Measurements from ENCODE around the gene KIF16B.
"Not testable (repeated sequence)": the region's sequence is repeated elsewhere in the genome, so short reads cannot be mapped to it uniquely, and the experiment has no call there.

The KIF16B gene

DNA sequence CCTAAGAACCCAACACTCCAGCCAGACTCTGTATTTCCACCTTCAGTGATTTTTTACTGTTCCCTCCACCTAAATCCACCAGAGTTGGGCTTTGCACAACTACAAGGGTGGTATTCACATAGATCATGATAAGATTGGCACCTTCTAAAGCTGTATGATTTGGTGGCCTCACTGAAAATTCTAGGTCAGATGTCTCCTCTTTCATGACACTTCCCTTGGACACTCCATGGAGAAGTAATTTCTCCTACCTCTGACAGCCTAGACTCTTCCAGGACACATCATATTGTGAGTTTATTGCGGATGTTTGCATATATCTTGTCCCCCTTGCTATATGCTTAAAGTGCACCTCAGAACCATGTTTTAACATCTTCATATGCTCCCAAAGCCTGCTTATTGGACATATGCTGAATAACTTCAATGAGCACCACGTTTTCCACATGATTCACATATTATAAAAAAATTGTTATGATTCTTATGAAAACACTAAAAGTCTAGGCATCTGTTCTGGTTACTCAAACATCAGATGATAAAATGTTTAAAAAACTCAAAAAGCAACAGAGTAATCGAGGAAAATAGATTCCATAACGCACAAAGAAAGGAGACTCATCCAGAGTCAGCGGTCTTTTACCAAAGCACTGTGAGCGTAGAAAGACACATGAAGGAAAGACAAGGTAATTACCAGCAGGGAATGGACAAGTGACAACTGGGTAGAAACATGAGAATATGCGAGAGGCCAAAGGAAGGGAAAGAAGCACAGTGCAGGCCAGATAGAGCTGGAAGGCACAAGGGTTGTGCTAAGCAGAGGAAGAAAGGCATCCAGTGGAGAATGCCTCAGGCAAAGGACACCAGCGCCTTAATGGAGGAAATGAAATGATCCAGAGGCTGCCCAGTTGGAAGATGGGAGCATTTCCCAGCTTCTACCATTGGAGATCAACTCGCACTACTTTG is 46.5 kb downstream of the KIF16B start:
- Mint-ChIP-seq H3K9me3 (no peaks in the 10 kb centered on the region), H3K4me1 (no peaks in the 10 kb centered on the region), H3K4me3 (no peak overlapping the region), H3K27ac (no peak overlapping the region), H3K36me3 (peaks cover 53% of the 10 kb centered on the region), H3K27me3 (no peaks in the 10 kb centered on the region)
- no peak for ATAC-seq

DNA sequence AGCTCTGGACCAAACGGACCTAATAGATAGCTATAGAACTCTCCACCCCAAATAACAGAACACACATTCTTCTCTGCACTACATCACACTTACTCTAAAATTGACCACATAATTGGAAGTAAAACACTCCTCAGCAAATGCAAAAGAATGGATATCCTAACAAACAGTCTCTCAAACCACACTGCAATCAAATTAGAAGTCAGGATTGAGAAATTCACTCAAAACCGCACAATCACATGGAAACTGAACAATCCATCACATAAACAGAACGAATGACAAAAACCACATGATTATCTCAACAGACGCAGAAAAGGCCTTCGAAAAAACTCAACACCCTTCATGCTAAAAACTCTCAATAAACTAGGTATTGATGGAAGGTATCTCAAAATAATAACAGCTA is 50.6 kb downstream of the KIF16B start:
- Mint-ChIP-seq H3K36me3 (peaks cover 74% of the 10 kb centered on the region), H3K4me1 (peaks cover 11% of the 10 kb centered on the region)
- not testable (repeated sequence) for ATAC-seq, H3K4me3 Mint-ChIP-seq, H3K9me3 Mint-ChIP-seq, H3K27me3 Mint-ChIP-seq, H3K27ac Mint-ChIP-seq

DNA sequence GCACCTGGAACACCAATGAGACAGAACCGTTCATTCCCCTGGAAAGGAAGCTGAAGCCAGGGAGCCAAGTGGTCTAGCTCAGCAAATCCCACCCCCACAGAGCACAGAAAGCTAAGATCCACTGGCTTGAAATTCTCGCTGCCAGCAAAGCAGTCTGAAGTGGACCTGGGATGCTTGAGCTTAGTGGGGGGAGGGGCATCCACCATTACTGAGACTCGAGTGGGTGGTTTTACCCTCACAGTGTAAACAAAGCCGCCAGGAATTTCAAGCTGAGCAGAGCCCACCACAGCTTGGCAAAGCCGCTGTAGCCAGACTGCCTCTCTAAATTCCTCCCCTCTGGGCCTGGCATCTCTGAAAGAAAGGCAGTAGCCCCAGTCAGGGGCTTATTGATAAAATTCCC is 53.1 kb downstream of the KIF16B start:
- H3K36me3 Mint-ChIP-seq = peaks cover 61% of the 10 kb centered on the region
- H3K9me3 Mint-ChIP-seq = no peaks in the 10 kb centered on the region
- peaks cover 11% of the 10 kb centered on the region for H3K4me1 Mint-ChIP-seq
- no peak overlapping the region for H3K27ac Mint-ChIP-seq
- no peak overlapping the region for H3K4me3 Mint-ChIP-seq
- H3K27me3 Mint-ChIP-seq = no peaks in the 10 kb centered on the region
- no peak for ATAC-seq

DNA sequence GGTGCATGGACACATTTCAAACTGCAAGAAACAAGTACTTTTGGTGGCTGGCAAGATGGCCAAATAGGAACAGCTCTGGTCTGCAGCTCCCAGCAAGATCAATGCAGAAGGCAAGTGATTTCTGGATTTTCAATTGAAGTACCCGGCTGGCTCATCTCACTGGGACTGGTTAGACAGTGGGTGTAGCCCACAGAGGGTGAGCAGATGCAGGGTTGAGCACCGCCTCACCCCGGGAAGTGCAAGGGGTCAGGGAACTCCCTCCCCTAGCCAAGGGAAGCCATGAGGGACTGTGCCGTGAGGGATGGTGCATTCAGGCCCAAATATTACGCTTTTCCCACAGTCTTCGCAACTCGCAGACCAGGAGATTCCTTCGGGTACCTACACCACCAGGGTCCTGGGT is 53.6 kb downstream of the KIF16B start:
- H3K4me3 Mint-ChIP-seq, H3K9me3 Mint-ChIP-seq, H3K27ac Mint-ChIP-seq, ATAC-seq, H3K27me3 Mint-ChIP-seq: not testable (repeated sequence)
- H3K4me1 Mint-ChIP-seq = peaks cover 11% of the 10 kb centered on the region
- peaks cover 56% of the 10 kb centered on the region for H3K36me3 Mint-ChIP-seq

DNA sequence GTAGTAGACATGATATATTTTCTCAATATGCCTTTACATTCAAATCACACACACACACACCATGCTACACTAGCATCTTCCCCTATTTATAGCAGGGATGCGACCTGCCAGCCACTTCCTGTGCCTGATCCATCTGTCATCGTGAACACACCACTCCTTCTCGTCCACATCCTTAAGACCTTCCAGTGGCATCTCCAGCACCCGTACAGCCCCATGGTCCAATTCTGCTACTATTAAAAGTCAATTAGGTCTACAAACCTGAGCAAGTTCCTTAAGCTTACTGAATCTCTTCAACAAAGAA is 54.5 kb downstream of the KIF16B start:
- H3K36me3 Mint-ChIP-seq = peaks cover 47% of the 10 kb centered on the region

DNA sequence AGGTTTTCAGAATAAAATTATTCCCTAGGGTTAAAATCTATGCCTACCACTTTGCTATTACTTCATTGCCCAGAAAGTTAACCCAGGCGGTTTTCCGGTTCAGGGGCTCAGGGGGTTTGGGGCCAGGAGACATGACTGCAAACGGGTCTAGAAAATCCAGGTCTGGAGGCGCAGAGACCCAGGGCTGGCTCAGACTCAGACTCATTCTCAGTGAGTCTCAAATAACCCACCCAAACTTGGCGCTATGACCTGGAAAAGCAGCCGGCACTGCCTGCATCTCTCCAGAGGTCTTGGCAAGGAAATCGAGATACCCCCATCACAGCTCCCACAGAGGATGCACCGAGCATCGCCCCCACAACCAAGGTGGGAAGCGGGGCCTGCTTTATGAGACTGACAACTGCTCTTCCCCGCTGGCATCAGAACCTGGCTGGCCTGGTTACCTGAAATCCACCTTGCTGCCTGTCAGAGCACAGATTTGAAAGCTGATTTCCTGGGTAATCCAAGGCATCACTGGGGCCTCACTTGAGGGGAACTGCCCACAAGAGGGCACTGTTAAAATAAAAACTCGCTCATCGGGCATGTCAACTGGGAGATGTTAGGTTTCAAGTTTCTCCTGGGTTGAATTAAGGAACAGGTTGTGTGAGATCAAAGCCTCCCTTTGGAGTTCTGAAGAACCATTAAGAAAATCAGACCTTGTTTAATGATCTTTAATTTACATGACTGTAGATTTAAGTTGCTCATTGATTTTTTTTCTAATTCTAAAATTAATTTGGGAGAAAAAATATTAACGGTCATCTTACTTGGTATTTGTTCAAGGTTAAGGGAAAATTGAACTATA is 55.1 kb downstream of the KIF16B start:
- ATAC-seq = no peak
- Mint-ChIP-seq H3K27me3 (no peaks in the 10 kb centered on the region), H3K9me3 (no peaks in the 10 kb centered on the region), H3K4me3 (no peak overlapping the region), H3K4me1 (peaks cover 19% of the 10 kb centered on the region), H3K27ac (no peak overlapping the region), H3K36me3 (peaks cover 41% of the 10 kb centered on the region)

More for the DNA sequence above, 54.5 kb downstream of the KIF16B start:
- no peaks in the 10 kb centered on the region for H3K27me3 Mint-ChIP-seq
- H3K4me3 Mint-ChIP-seq = no peak overlapping the region
- no peak for ATAC-seq
- peaks cover 18% of the 10 kb centered on the region for H3K4me1 Mint-ChIP-seq
- H3K27ac Mint-ChIP-seq = no peak overlapping the region
- H3K9me3 Mint-ChIP-seq = no peaks in the 10 kb centered on the region

DNA sequence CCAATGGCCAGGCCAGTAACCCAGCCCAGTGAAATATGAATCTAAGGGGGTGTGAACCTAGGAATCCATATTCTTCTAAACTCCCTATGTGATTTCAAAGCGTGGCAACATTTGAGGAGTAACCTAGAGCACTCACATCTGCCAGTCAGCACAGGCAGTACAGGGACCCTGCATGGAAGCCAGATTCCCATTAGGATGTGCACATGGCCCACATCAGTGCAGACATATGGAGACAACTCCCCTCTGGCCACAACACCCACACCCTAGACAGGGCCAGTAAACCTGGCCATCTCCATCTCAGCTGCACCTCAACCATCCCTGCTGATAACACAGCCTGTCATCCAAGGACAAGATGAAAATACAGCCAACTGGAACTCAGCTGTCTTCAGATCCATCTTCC is 56.5 kb downstream of the KIF16B start:
- peak; percentile 20 for ATAC-seq
- H3K27me3 Mint-ChIP-seq = no peaks in the 10 kb centered on the region
- peaks cover 19% of the 10 kb centered on the region for H3K4me1 Mint-ChIP-seq
- H3K36me3 Mint-ChIP-seq = peaks cover 27% of the 10 kb centered on the region
- H3K27ac Mint-ChIP-seq = no peak overlapping the region
- no peaks in the 10 kb centered on the region for H3K9me3 Mint-ChIP-seq
- H3K4me3 Mint-ChIP-seq = no peak overlapping the region

DNA sequence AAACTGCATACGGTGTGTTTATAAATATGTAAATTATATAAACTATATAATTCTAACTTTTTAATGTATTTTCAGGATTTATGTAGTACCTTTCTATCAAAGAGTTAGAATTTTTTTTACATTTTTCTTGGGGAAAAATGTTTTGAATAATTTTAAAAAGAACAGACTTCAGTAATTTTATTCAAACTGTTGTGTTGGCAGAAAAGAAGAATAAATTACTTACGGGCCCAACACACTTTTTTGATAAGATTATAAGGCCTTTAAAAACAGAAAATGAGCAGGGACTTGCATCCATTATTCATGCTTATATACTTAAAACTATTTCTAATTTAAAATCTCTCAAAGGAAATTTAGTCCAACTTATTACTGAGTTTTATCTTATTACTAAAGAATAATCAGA is 58.2 kb downstream of the KIF16B start:
- Mint-ChIP-seq H3K36me3 (peaks cover 23% of the 10 kb centered on the region), H3K4me3 (no peak overlapping the region), H3K27ac (no peak overlapping the region), H3K9me3 (no peaks in the 10 kb centered on the region), H3K4me1 (peaks cover 19% of the 10 kb centered on the region), H3K27me3 (no peaks in the 10 kb centered on the region)
- no peak for ATAC-seq

DNA sequence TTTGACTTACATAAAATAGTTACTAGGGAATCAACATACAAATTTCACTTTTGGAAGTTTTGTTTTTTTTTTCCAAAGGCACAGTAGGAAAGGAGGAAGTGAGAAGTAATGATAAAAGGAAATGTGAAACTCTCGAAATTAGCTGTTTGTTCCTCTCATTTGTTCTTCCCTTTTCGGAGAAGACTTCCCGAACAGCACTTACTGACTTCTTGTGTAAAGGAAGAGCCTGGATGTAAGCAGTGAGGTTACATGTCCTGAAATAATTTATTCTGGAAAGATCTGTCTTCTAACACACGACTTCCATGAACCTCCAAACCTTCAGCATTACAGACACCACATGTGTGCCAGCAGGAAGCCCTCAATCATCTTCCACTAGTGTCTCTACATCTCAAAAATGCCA is 59.1 kb downstream of the KIF16B start:
- peaks cover 21% of the 10 kb centered on the region for H3K36me3 Mint-ChIP-seq
- no peak for ATAC-seq
- H3K9me3 Mint-ChIP-seq = no peaks in the 10 kb centered on the region
- no peaks in the 10 kb centered on the region for H3K27me3 Mint-ChIP-seq
- H3K4me3 Mint-ChIP-seq = no peak overlapping the region
- no peak overlapping the region for H3K27ac Mint-ChIP-seq
- peaks cover 16% of the 10 kb centered on the region for H3K4me1 Mint-ChIP-seq

DNA sequence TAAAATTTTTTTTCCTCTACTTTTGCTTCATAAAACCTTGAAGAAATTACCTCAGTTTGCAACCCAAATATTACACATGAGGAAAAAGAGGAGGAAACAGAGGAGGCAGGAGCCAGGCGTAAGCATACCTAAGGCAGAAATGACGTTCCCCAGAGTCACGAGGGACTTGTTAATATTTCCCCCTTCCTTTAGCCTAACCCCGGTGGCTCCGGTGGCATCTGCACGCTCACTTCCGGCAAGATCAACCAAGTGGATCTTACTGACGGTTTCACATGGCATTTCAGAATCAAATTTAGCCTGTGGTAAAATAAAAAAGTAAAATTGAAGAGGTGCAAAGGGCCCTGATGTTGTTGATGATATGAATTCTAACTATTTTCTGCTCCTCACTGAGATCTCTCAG is 67.4 kb downstream of the KIF16B start:
- no peaks in the 10 kb centered on the region for H3K27me3 Mint-ChIP-seq
- H3K9me3 Mint-ChIP-seq = no peaks in the 10 kb centered on the region
- peaks cover 59% of the 10 kb centered on the region for H3K36me3 Mint-ChIP-seq
- peak; percentile 82 for ATAC-seq
- H3K27ac Mint-ChIP-seq = peak overlapping the region; percentile 54
- peaks cover 6% of the 10 kb centered on the region for H3K4me1 Mint-ChIP-seq
- H3K4me3 Mint-ChIP-seq = peak overlapping the region; percentile 34

DNA sequence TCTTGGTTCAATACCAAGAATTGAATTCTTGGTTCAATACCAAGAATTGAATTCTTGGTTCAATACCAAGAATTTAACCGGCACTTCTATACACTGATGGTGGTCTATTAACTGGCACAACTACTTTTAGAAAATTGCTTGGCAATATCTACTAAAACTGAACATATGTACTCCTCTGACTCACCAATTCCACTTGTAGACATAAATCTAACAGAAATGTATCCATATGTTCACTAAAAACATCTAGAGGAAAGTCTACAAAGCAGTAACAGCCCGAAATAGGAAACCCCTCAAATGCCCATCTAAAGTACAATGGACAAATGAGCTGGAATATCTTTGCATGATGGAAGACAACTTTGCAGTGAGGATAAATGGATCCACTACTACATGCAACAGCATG is 71.9 kb downstream of the KIF16B start:
- Mint-ChIP-seq H3K4me1 (peaks cover 6% of the 10 kb centered on the region), H3K27ac (no peak overlapping the region), H3K27me3 (no peaks in the 10 kb centered on the region), H3K9me3 (no peaks in the 10 kb centered on the region), H3K4me3 (no peak overlapping the region), H3K36me3 (peaks cover 60% of the 10 kb centered on the region)
- ATAC-seq = no peak

DNA sequence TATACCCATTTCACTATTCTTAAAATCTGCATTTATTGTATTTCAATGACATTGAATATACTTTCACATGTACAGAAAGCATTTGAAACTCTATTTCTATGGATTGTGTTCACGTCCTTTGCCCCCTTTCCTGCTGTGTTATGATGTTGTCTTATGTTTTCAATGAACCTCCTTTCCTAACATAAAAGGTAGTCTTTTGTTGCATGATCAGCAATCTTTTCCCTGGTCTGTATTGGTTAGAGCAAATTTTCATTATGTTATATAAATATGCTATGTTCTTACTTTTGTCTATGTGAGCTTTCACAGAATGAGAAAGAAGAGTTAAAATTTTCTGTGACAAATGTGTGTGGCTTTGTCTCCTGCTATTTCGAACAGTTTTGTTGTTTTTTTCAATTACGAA is 73.1 kb downstream of the KIF16B start:
- H3K27ac Mint-ChIP-seq = no peak overlapping the region
- no peaks in the 10 kb centered on the region for H3K9me3 Mint-ChIP-seq
- no peak for ATAC-seq
- peaks cover 53% of the 10 kb centered on the region for H3K36me3 Mint-ChIP-seq
- H3K27me3 Mint-ChIP-seq = no peaks in the 10 kb centered on the region
- H3K4me3 Mint-ChIP-seq = no peak overlapping the region
- H3K4me1 Mint-ChIP-seq = no peaks in the 10 kb centered on the region

DNA sequence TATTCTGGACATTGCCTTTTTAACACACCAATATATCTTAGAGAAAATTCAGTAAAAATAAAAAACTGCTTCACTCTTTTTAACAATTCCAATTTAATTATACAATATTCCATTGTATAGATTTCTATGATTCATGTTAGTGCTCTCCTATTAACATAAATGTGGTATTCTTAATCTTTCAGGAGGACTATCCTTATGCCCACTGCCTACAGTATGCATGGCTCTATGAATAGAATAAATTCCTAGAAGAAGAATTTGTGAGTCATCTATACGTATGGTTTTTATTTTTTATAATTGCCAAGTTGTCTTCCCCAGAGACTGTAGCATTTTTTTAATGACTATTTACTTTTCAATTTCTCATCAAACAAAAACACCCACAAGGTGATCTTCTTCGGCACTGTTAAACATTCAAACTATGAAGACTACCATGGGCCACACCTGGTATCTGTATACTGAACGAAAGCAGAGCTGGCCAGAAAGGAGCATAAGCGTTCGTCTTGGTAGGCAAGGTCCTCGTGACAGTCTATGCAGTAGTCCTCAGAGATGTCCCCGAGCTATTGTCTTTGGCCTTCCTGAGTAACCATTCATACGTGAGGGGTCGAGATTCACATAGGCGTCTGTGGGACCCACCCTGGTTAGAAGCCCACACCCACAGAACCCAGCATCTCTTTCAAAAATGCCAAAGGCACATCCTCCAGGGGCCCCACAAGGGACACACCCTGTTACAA is 74.6 kb downstream of the KIF16B start:
- Mint-ChIP-seq H3K9me3 (no peaks in the 10 kb centered on the region), H3K27me3 (no peaks in the 10 kb centered on the region), H3K27ac (no peak overlapping the region), H3K4me1 (no peaks in the 10 kb centered on the region), H3K36me3 (peaks cover 54% of the 10 kb centered on the region), H3K4me3 (no peak overlapping the region)
- ATAC-seq = no peak

DNA sequence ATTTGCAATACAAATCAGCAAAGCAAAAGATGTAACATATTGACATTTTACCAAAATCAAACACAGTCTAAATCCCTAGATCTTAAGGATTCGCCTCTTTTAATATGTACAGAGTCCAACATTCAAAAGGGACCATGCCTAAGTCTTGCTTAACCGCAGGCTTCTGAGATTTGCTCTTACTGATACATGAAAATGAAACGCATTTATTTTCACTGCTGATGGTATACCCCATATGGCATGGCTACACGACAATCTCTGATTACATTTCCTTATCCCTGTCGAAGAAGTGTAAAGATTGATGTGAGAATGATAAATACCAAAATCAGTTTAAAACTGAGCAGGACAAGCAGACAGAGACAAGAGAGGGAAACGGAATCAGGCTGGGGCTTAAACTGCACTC is 75.4 kb downstream of the KIF16B start:
- Mint-ChIP-seq H3K4me3 (no peak overlapping the region), H3K27me3 (no peaks in the 10 kb centered on the region), H3K9me3 (no peaks in the 10 kb centered on the region), H3K27ac (no peak overlapping the region), H3K4me1 (no peaks in the 10 kb centered on the region), H3K36me3 (peaks cover 51% of the 10 kb centered on the region)
- ATAC-seq = no peak

DNA sequence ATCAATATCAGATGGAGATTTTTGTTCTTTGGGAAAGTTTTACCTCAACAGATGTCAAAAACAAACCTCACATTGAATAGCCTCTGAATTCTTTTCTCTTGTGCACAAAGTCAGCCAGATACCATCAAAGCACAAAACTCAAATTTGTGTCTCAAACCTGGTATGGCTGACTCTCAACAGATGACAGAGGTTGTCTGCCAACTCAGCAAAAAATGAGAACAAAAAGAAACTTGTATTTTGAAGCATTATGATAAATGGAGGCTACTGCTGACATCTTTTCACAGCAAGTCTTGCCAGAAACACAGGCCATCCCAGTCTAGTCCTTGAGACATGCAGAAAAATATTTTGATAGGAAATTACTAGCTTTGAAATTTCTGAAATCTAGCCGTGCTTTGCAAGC is 79.8 kb downstream of the KIF16B start:
- H3K27me3 Mint-ChIP-seq = no peaks in the 10 kb centered on the region
- H3K36me3 Mint-ChIP-seq = peaks cover 52% of the 10 kb centered on the region
- H3K4me3 Mint-ChIP-seq = no peak overlapping the region
- no peak for ATAC-seq
- peaks cover 18% of the 10 kb centered on the region for H3K4me1 Mint-ChIP-seq
- H3K9me3 Mint-ChIP-seq = no peaks in the 10 kb centered on the region
- no peak overlapping the region for H3K27ac Mint-ChIP-seq

All from stimulated activated memory B cell treated with anti-CD40 and anti-IgM and Interleukin-4, amounts not matched to agents 10 μg/mL and 1 μg/mL and 100 μg/mL, for 72 hours (primary cell).